ENCODE measurements around the gene PPP2R5B.

PPP2R5B gene

GRCh38 chr11:64923944-64924909, at the start of gene PPP2R5B:
TSS of gene PPP2R5B (plus strand) at chr11:64924689. CDS start at chr11:64925735, 1,046 bp downstream.
- DNase-seq = peak; percentile 87

GRCh38 chr11:64875369-64876228, 48.9 kb upstream of the PPP2R5B start:
- DNase-seq = no peak

GRCh38 chr11:64876229-64876750, 48.2 kb upstream of the PPP2R5B start:
- DNase-seq = no peak

GRCh38 chr11:64876835-64877341, 47.6 kb upstream of the PPP2R5B start:
- DNase-seq = peak; percentile 79

- no peak for DNase-seq
Measured at GRCh38 chr11:64877390-64878222, 46.9 kb upstream of the PPP2R5B start.

GRCh38 chr11:64878223-64878493, 46.3 kb upstream of the PPP2R5B start:
- no peak for DNase-seq

GRCh38 chr11:64878494-64879243, 45.8 kb upstream of the PPP2R5B start, which contains the start of gene EHD1:
TSS of gene EHD1 (minus strand) at chr11:64878621. CDS start at chr11:64878464, 157 bp downstream.
- peak; percentile 98 for DNase-seq

GRCh38 chr11:64879244-64879900, 45.1 kb upstream of the PPP2R5B start:
- no peak for DNase-seq

GRCh38 chr11:64880240-64881001, 44.1 kb upstream of the PPP2R5B start:
- DNase-seq = no peak

- no peak for DNase-seq
Measured at GRCh38 chr11:64881476-64881875, 43.0 kb upstream of the PPP2R5B start.

GRCh38 chr11:64882243-64882642, 42.2 kb upstream of the PPP2R5B start:
- no peak for DNase-seq

GRCh38 chr11:64883575-64883974, 40.9 kb upstream of the PPP2R5B start:
- DNase-seq = no peak

- DNase-seq = no peak
Measured at GRCh38 chr11:64884019-64884418, 40.5 kb upstream of the PPP2R5B start.

- no peak for DNase-seq
Measured at GRCh38 chr11:64885367-64886286, 38.9 kb upstream of the PPP2R5B start.

- no peak for DNase-seq
Measured at GRCh38 chr11:64887234-64887756, 37.2 kb upstream of the PPP2R5B start.

- no peak for DNase-seq
Measured at GRCh38 chr11:64887757-64888405, 36.6 kb upstream of the PPP2R5B start.

- no peak for DNase-seq
Measured at GRCh38 chr11:64888406-64888728, 36.1 kb upstream of the PPP2R5B start.
